Measurements from ENCODE around the gene TMEM126A.

- TF ChIP-seq, protein P1, sequence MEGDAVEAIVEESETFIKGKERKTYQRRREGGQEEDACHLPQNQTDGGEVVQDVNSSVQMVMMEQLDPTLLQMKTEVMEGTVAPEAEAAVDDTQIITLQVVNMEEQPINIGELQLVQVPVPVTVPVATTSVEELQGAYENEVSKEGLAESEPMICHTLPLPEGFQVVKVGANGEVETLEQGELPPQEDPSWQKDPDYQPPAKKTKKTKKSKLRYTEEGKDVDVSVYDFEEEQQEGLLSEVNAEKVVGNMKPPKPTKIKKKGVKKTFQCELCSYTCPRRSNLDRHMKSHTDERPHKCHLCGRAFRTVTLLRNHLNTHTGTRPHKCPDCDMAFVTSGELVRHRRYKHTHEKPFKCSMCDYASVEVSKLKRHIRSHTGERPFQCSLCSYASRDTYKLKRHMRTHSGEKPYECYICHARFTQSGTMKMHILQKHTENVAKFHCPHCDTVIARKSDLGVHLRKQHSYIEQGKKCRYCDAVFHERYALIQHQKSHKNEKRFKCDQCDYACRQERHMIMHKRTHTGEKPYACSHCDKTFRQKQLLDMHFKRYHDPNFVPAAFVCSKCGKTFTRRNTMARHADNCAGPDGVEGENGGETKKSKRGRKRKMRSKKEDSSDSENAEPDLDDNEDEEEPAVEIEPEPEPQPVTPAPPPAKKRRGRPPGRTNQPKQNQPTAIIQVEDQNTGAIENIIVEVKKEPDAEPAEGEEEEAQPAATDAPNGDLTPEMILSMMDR (IDR thresholded peaks at IDR 0.05) = no peak
- TF ChIP-seq POLR2A (IDR thresholded peaks at IDR 0.05) = no peak
Observed at GRCh38 chr11:85647078-85647477, 689 bp upstream of the TMEM126A start.

Measured in uterus (tissue), 2 donors.